K562 (cell line): ENCODE results near the gene SUCO. TPM values are rescaled to one million over a fixed set of nuclear protein-coding genes. Genes with fewer than 3 reads are reported as not detected.

Source experiments
- BCOR ChIP-seq: fragments of 450-650 bp; IDR thresholded peaks from 2 replicates; pipeline ENCODE4 v1.6.1; 2016
- BMI1 ChIP-seq: fragments of 150-350 bp; IDR thresholded peaks from 2 replicates; pipeline ENCODE4 v1.6.1; 2014; ENCODE audit warnings: low read length
- DDX20 ChIP-seq: fragments of 450-650 bp; IDR thresholded peaks from 2 replicates; pipeline ENCODE4 v1.6.1; 2016; ENCODE audit warnings: missing genetic modification characterization, low read depth, mild to moderate bottlenecking, missing compliant biosample characterization, moderate library complexity
- ERF ChIP-seq: fragments of 450-650 bp; formaldehyde crosslinking; IDR thresholded peaks from 2 replicates; pipeline ENCODE4 v1.4.0; 2020; ENCODE audit warnings: mild to moderate bottlenecking, mixed read lengths
- EWSR1 ChIP-seq: fragments of 450-650 bp; IDR thresholded peaks from 2 replicates; pipeline ENCODE4 v1.6.1; 2018; ENCODE audit warnings: borderline replicate concordance, mild to moderate bottlenecking, low read depth, moderate library complexity; ENCODE audit not compliant: partially characterized antibody
- HNRNPLL ChIP-seq: fragments of 200-400 bp; formaldehyde crosslinking; IDR thresholded peaks from 2 replicates; pipeline ENCODE4 v1.6.1; 2017; ENCODE audit warnings: low read length, low read depth, mild to moderate bottlenecking; ENCODE audit not compliant: poor library complexity, severe bottlenecking
- MTA3 ChIP-seq: fragments of 450-650 bp; formaldehyde crosslinking; IDR thresholded peaks from 2 replicates; pipeline ENCODE4 v1.6.1; 2017; ENCODE audit warnings: mild to moderate bottlenecking, borderline replicate concordance
- MYNN ChIP-seq, 2 experiments: sonication (generic); formaldehyde crosslinking in 1 of 2; IDR thresholded peaks; 2 replicates each; pipeline versions ENCODE4 v1.5.0 to v1.6.1; 2016 to 2020; ENCODE audit warnings: antibody characterized with exemption in 1 of 2, missing genetic modification reagents in 1 of 2
- TARDBP ChIP-seq: fragments of 450-650 bp; IDR thresholded peaks from 2 replicates; pipeline ENCODE4 v1.6.1; 2016
- ZBTB43 ChIP-seq: sonication (generic); formaldehyde crosslinking; IDR thresholded peaks from 2 replicates; pipeline ENCODE4 v1.8.0; 2023; ENCODE audit warnings: mild to moderate bottlenecking, missing genetic modification reagents
- ZC3H4 ChIP-seq: sonication (generic); formaldehyde crosslinking; IDR thresholded peaks from 2 replicates; pipeline ENCODE4 v1.9.0; 2021; ENCODE audit warnings: missing genetic modification reagents, borderline replicate concordance
- ZNF124 ChIP-seq: sonication (generic); formaldehyde crosslinking; IDR thresholded peaks from 2 replicates; pipeline ENCODE4 v1.8.1; 2022; ENCODE audit warnings: missing genetic modification reagents
- ZNF174 ChIP-seq: fragments of 250-450 bp; sonication (Bioruptor Pico); IDR thresholded peaks from 2 replicates; pipeline ENCODE4 v1.4.0; 2020; ENCODE audit warnings: mild to moderate bottlenecking
- ZNF77 ChIP-seq: fragments of 250-450 bp; sonication (Bioruptor Pico); IDR thresholded peaks from 2 replicates; pipeline ENCODE4 v1.5.0; 2020
- polyA plus RNA-seq, 8 experiments: library from polyadenylated mRNA; depleted of rRNA in 4 of 8; stranded (reverse) in 5 of 8; unstranded in 3 of 8; fragments of >200 nt; fragmentation: Nextera tagmentation in 2 of 8; fragmentation: Illumina TruSeq in 1 of 8; extraction: Ambion mirVana in 2 of 8; extraction: Trizol in 1 of 8; gene quantifications; 2 replicates each; pipeline versions ENCODE4 v1.2.1 to v1.2.3, GENCODE V29; 2011 to 2014; ENCODE audit warnings: inconsistent platforms in 1 of 8, missing spikeins in 1 of 8
- total RNA-seq, 7 experiments: library from RNA; depleted of rRNA in 6 of 7; stranded (reverse); fragments of >200 nt in 6 of 7; fragmentation: Illumina TruSeq in 2 of 7; extraction: Trizol in 2 of 7; gene quantifications; 2 replicates each; pipeline versions ENCODE4 v1.2.1 to v1.2.3, GENCODE V29; 2011 to 2021; ENCODE audit warnings: low replicate concordance in 1 of 7
- TF ChIP-seq, protein P1 (sequence below): fragments of 250-450 bp; sonication (Bioruptor Pico); IDR thresholded peaks from 2 replicates; pipeline ENCODE4 v1.5.0; 2021; ENCODE audit warnings: mild to moderate bottlenecking, borderline replicate concordance

SUCO gene
- total and polyA plus RNA-seq, 9 of the 15 experiments (the other 6 are each of a cell fraction or from before 2014, with no cell fraction given), result 2.5 to 20.6 (median 14.3) TPM

GRCh38 chr1:172532700-172533512, at the start of gene SUCO (continued):
- TF ChIP-seq ZBTB43 (0 out of 2 replicates have a peak, but pooled peaks have one; percentile 80), EWSR1 (no peak), BMI1 (no peak), BCOR (no peak), DDX20 (no peak), ERF (CRISPR knock-in tag) (peak; percentile 94), ZC3H4 (CRISPR knock-in tag) (no peak), ZNF77 (no peak), TARDBP (0 out of 2 replicates have a peak, but pooled peaks have one; percentile 13), MYNN (IDR thresholded peaks at IDR 0.05) (no peak), MYNN (CRISPR knock-in tag; IDR thresholded peaks at IDR 0.05) (no peak), ZNF174 (CRISPR knock-in tag) (peak; percentile 77), MTA3 (peak; percentile 81), ZNF124 (CRISPR knock-in tag) (no peak), HNRNPLL (peak; percentile 98)
- TF ChIP-seq, protein P1, sequence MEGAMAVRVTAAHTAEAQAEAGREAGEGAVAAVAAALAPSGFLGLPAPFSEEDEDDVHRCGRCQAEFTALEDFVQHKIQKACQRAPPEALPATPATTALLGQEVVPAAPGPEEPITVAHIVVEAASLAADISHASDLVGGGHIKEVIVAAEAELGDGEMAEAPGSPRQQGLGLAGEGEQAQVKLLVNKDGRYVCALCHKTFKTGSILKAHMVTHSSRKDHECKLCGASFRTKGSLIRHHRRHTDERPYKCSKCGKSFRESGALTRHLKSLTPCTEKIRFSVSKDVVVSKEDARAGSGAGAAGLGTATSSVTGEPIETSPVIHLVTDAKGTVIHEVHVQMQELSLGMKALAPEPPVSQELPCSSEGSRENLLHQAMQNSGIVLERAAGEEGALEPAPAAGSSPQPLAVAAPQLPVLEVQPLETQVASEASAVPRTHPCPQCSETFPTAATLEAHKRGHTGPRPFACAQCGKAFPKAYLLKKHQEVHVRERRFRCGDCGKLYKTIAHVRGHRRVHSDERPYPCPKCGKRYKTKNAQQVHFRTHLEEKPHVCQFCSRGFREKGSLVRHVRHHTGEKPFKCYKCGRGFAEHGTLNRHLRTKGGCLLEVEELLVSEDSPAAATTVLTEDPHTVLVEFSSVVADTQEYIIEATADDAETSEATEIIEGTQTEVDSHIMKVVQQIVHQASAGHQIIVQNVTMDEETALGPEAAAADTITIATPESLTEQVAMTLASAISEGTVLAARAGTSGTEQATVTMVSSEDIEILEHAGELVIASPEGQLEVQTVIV (CRISPR knock-in tag), result no peak
- TF ChIP-seq, all 486 proteins: peak for 193
